GM23338 (cell line): ENCODE results near the gene AFF3. TPM values are rescaled to one million over a fixed set of nuclear protein-coding genes. Genes with fewer than 3 reads are reported as not detected.

Experiments used
- ATAC-seq: fragments of 200-7000 bp; cut with Tn5 transposase; 3 replicates; pipeline ENCODE4 v1.9.1; 2020
- DNase-seq: peaks from one replicate; pipeline ENCODE4 v3.0.0-alpha.2; 2015; ENCODE audit warnings: low spot score
- H2AFZ ChIP-seq: fragments of 200-600 bp; sonication (generic); 2 replicates; pipeline ENCODE4 v1.8.0; 2016; ENCODE audit warnings: antibody characterized with exemption, mild to moderate bottlenecking, moderate library complexity
- H3F3A ChIP-seq: fragments of 200-600 bp; sonication (generic); replicated peaks from 2 replicates; pipeline ENCODE4 v1.8.0; 2017; ENCODE audit warnings: antibody characterized with exemption, mixed run types, low read depth
- H3K27ac ChIP-seq: fragments of 200-600 bp; sonication (generic); 2 replicates; pipeline ENCODE4 v1.6.1; 2016; ENCODE audit warnings: low read depth
- H3K27me3 ChIP-seq: fragments of 200-600 bp; sonication (generic); 2 replicates; pipeline ENCODE4 v1.8.0; 2016; ENCODE audit warnings: mild to moderate bottlenecking, mixed run types, moderate library complexity; ENCODE audit not compliant: insufficient read depth
- H3K36me3 ChIP-seq: fragments of 200-600 bp; sonication (generic); 2 replicates; pipeline ENCODE4 v1.8.0; 2016; ENCODE audit warnings: mild to moderate bottlenecking; ENCODE audit not compliant: insufficient read depth
- H3K4me1 ChIP-seq: fragments of 200-600 bp; sonication (generic); 2 replicates; pipeline ENCODE4 v1.8.0; 2016; ENCODE audit warnings: mild to moderate bottlenecking, moderate library complexity; ENCODE audit not compliant: insufficient read depth
- H3K4me2 ChIP-seq: fragments of 200-600 bp; sonication (generic); 2 replicates; pipeline ENCODE4 v1.7.1; 2017; ENCODE audit warnings: mixed run types
- H3K4me3 ChIP-seq: fragments of 200-600 bp; sonication (generic); 2 replicates; pipeline ENCODE4 v1.6.1; 2016; ENCODE audit warnings: mixed run types
- H3K79me2 ChIP-seq: fragments of 200-600 bp; sonication (generic); replicated peaks from 2 replicates; pipeline ENCODE4 v1.8.0; 2017; ENCODE audit warnings: mild to moderate bottlenecking; ENCODE audit not compliant: insufficient read depth
- H3K9me2 ChIP-seq: fragments of 200-600 bp; sonication (generic); 2 replicates; pipeline ENCODE4 v1.8.0; 2017; ENCODE audit not compliant: insufficient read depth
- H4K20me1 ChIP-seq: fragments of 200-600 bp; sonication (generic); replicated peaks from 2 replicates; pipeline ENCODE4 v1.8.0; 2017; ENCODE audit warnings: mild to moderate bottlenecking; ENCODE audit not compliant: insufficient read depth
- H3K27ac Mint-ChIP-seq: 2 replicates; pipeline ENCODE4 v1.8.0; 2020; ENCODE audit warnings: inconsistent platforms, mild to moderate bottlenecking, moderate library complexity, mixed read lengths
- H3K27me3 Mint-ChIP-seq: 3 replicates; pipeline ENCODE4 v1.8.0; 2022; ENCODE audit warnings: low read depth, mild to moderate bottlenecking, moderate library complexity, mixed read lengths, inconsistent platforms; ENCODE audit not compliant: insufficient read depth, poor library complexity
- H3K36me3 Mint-ChIP-seq: 3 replicates; pipeline ENCODE4 v1.8.0; 2021; ENCODE audit warnings: low read depth, mild to moderate bottlenecking, inconsistent platforms, moderate library complexity, mixed read lengths
- H3K4me1 Mint-ChIP-seq: 3 replicates; pipeline ENCODE4 v1.8.0; 2020; ENCODE audit warnings: mild to moderate bottlenecking, inconsistent platforms, mixed read lengths
- H3K4me3 Mint-ChIP-seq: 3 replicates; pipeline ENCODE4 v1.8.0; 2021; ENCODE audit warnings: moderate library complexity, mild to moderate bottlenecking, inconsistent platforms, mixed read lengths
- H3K9me3 Mint-ChIP-seq: 3 replicates; pipeline ENCODE4 v1.8.0; 2020; ENCODE audit warnings: moderate library complexity, mild to moderate bottlenecking, inconsistent platforms, mixed read lengths
- CREB1 ChIP-seq: fragments of 250-450 bp; sonication (Bioruptor Pico); IDR thresholded peaks from 2 replicates; pipeline ENCODE4 v1.5.0; 2020; ENCODE audit warnings: low read depth, mild to moderate bottlenecking, moderate library complexity
- EZH2 ChIP-seq: fragments of 200-600 bp; sonication (generic); IDR thresholded peaks from one replicate; pipeline ENCODE4 v1.8.0; 2017; ENCODE audit warnings: antibody characterized with exemption, mild to moderate bottlenecking, low read depth; ENCODE audit not compliant: unreplicated experiment
- JUNB ChIP-seq: IDR thresholded peaks from one replicate; pipeline ENCODE4 v1.6.1; 2016; ENCODE audit warnings: antibody characterized with exemption; ENCODE audit not compliant: unreplicated experiment
- NANOG ChIP-seq: IDR thresholded peaks from 2 replicates; pipeline ENCODE4 v1.6.1; 2016; ENCODE audit warnings: antibody characterized with exemption, borderline replicate concordance
- POLR2AphosphoS5 ChIP-seq: IDR thresholded peaks from 2 replicates; pipeline ENCODE4 v1.6.1; 2016; ENCODE audit warnings: antibody characterized with exemption, low read depth
- ZNF331 ChIP-seq: fragments of 250-450 bp; sonication (Bioruptor Pico); IDR thresholded peaks from 2 replicates; pipeline ENCODE4 v1.5.0; 2020; ENCODE audit warnings: low read depth, mild to moderate bottlenecking, moderate library complexity
- polyA plus RNA-seq: library from polyadenylated mRNA; unstranded; fragments of >200 nt; fragmentation: Nextera tagmentation; extraction: Ambion mirVana; gene quantifications from 2 replicates; pipeline ENCODE4 v1.2.1, GENCODE V29; 2016
- total RNA-seq: library from RNA; depleted of rRNA; stranded (reverse); fragments of >200 nt; shearing (Covaris generic); gene quantifications from 2 replicates; pipeline ENCODE4 v1.2.3, GENCODE V29; 2014
- TF ChIP-seq, protein P1 (sequence below): fragments of 250-450 bp; sonication (Bioruptor Pico); IDR thresholded peaks from 2 replicates; pipeline ENCODE4 v1.5.0; 2020; ENCODE audit warnings: mild to moderate bottlenecking, moderate library complexity
- TF ChIP-seq, protein P2 (sequence below), 2 experiments: fragments of 200-600 bp in 1 of 2; sonication (generic) in 1 of 2; conservative IDR thresholded peaks; 2 replicates each; pipeline versions ENCODE4 v1.5.1 to v1.6.1; 2016 to 2017; ENCODE audit warnings: antibody characterized with exemption in 2 of 2, low read depth in 2 of 2, mild to moderate bottlenecking in 2 of 2, moderate library complexity in 1 of 2

AFF3 gene
- total and polyA plus RNA-seq, 2 experiments from 2014 or later = 0.73 to 1.4 TPM

DNA sequence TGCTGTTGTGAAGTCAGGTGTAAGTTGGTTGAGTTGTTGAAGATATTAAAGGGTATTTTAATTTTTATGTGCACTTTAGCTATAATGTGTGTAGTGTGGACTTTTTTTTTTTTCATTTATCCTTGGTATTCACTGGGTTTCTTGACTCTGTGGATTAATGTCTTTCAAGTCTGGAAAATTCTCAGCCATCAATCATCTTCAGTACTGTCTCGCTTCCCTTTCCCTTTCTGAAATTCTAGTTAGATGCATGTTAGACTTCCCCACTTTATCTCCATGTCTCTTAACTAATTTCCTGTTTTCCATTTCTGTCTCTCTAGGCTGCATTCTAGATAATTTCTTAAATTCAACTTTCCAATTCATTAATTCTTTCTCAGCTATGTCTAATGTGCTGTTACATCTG lies 404.9 kb downstream of the AFF3 start:
- no peak for DNase-seq
- Histone ChIP-seq H3K27me3 (no peaks in the 10 kb centered on the region), H2AFZ (no peak overlapping the region), H3K4me1 (no peaks in the 10 kb centered on the region), H3K4me2 (no peak overlapping the region), H3K27ac (no peak overlapping the region), H3K9me2 (no peaks in the 10 kb centered on the region), H3K79me2 (no peaks in the 10 kb centered on the region), H3F3A (no peaks in the 10 kb centered on the region), H3K36me3 (no peaks in the 10 kb centered on the region), H4K20me1 (no peaks in the 10 kb centered on the region), H3K4me3 (no peak overlapping the region)
- peaks cover 2% of the 10 kb centered on the region; the same call in 2 of the 3 replicates for H3K4me1 Mint-ChIP-seq
- H3K4me3 Mint-ChIP-seq = no peak overlapping the region
- no peaks in the 10 kb centered on the region for H3K9me3 Mint-ChIP-seq
- H3K27ac Mint-ChIP-seq = no peak overlapping the region
- ATAC-seq = no peak
- H3K27me3 Mint-ChIP-seq = peaks cover 4% of the 10 kb centered on the region
- H3K36me3 Mint-ChIP-seq = no peaks in the 10 kb centered on the region
- TF ChIP-seq JUNB (no peak), NANOG (no peak)
- TF ChIP-seq, protein P1, sequence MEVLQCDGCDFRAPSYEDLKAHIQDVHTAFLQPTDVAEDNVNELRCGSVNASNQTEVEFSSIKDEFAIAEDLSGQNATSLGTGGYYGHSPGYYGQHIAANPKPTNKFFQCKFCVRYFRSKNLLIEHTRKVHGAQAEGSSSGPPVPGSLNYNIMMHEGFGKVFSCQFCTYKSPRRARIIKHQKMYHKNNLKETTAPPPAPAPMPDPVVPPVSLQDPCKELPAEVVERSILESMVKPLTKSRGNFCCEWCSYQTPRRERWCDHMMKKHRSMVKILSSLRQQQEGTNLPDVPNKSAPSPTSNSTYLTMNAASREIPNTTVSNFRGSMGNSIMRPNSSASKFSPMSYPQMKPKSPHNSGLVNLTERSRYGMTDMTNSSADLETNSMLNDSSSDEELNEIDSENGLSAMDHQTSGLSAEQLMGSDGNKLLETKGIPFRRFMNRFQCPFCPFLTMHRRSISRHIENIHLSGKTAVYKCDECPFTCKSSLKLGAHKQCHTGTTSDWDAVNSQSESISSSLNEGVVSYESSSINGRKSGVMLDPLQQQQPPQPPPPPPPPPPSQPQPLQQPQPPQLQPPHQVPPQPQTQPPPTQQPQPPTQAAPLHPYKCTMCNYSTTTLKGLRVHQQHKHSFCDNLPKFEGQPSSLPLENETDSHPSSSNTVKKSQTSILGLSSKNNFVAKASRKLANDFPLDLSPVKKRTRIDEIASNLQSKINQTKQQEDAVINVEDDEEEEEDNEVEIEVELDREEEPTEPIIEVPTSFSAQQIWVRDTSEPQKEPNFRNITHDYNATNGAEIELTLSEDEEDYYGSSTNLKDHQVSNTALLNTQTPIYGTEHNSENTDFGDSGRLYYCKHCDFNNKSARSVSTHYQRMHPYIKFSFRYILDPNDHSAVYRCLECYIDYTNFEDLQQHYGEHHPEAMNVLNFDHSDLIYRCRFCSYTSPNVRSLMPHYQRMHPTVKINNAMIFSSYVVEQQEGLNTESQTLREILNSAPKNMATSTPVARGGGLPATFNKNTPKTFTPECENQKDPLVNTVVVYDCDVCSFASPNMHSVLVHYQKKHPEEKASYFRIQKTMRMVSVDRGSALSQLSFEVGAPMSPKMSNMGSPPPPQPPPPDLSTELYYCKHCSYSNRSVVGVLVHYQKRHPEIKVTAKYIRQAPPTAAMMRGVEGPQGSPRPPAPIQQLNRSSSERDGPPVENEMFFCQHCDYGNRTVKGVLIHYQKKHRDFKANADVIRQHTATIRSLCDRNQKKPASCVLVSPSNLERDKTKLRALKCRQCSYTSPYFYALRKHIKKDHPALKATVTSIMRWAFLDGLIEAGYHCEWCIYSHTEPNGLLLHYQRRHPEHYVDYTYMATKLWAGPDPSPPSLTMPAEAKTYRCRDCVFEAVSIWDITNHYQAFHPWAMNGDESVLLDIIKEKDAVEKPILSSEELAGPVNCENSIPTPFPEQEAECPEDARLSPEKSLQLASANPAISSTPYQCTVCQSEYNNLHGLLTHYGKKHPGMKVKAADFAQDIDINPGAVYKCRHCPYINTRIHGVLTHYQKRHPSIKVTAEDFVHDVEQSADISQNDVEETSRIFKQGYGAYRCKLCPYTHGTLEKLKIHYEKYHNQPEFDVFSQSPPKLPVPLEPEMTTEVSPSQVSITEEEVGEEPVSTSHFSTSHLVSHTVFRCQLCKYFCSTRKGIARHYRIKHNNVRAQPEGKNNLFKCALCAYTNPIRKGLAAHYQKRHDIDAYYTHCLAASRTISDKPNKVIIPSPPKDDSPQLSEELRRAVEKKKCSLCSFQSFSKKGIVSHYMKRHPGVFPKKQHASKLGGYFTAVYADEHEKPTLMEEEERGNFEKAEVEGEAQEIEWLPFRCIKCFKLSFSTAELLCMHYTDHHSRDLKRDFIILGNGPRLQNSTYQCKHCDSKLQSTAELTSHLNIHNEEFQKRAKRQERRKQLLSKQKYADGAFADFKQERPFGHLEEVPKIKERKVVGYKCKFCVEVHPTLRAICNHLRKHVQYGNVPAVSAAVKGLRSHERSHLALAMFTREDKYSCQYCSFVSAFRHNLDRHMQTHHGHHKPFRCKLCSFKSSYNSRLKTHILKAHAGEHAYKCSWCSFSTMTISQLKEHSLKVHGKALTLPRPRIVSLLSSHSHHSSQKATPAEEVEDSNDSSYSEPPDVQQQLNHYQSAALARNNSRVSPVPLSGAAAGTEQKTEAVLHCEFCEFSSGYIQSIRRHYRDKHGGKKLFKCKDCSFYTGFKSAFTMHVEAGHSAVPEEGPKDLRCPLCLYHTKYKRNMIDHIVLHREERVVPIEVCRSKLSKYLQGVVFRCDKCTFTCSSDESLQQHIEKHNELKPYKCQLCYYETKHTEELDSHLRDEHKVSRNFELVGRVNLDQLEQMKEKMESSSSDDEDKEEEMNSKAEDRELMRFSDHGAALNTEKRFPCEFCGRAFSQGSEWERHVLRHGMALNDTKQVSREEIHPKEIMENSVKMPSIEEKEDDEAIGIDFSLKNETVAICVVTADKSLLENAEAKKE (CRISPR knock-in tag) = no peak

DNA sequence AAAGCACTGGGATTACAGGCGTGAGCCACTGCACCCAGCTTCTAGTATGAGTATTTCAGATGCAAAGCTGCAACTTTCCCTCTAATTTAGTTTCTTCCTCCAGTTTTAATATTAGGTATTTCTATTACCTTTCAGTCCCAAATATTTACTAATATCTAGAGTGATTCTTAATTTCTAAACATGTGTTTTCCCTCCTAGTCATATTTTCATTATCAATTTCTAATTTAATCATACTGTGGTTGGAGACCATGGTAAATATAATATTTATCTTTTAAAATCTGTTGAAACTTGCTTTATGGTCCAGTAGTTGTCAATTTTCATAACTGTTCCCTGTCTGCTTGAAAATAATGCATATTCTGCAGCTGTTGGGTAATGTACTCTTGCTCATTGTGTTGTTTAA lies 406.6 kb downstream of the AFF3 start:
- no peak overlapping the region for H3K4me2 ChIP-seq
- H2AFZ ChIP-seq = no peak overlapping the region
- H3K36me3 ChIP-seq = no peaks in the 10 kb centered on the region
- TF ChIP-seq, protein P2, sequence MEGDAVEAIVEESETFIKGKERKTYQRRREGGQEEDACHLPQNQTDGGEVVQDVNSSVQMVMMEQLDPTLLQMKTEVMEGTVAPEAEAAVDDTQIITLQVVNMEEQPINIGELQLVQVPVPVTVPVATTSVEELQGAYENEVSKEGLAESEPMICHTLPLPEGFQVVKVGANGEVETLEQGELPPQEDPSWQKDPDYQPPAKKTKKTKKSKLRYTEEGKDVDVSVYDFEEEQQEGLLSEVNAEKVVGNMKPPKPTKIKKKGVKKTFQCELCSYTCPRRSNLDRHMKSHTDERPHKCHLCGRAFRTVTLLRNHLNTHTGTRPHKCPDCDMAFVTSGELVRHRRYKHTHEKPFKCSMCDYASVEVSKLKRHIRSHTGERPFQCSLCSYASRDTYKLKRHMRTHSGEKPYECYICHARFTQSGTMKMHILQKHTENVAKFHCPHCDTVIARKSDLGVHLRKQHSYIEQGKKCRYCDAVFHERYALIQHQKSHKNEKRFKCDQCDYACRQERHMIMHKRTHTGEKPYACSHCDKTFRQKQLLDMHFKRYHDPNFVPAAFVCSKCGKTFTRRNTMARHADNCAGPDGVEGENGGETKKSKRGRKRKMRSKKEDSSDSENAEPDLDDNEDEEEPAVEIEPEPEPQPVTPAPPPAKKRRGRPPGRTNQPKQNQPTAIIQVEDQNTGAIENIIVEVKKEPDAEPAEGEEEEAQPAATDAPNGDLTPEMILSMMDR (conservative IDR thresholded peaks at IDR 0.05; ENCODE audit: low read depth in 2 of 2) = no peak
- TF ChIP-seq CREB1 (CRISPR knock-in tag) (no peak), ZNF331 (CRISPR knock-in tag) (no peak), NANOG (no peak), EZH2 (no peak), POLR2AphosphoS5 (no peak)

More for the DNA sequence above, 406.6 kb downstream of the AFF3 start:
- H3K4me3 ChIP-seq = no peak overlapping the region
- H3K27me3 Mint-ChIP-seq = peaks cover 4% of the 10 kb centered on the region
- H3K4me1 ChIP-seq = no peaks in the 10 kb centered on the region
- no peaks in the 10 kb centered on the region for H4K20me1 ChIP-seq
- no peaks in the 10 kb centered on the region for H3K36me3 Mint-ChIP-seq
- H3K27ac Mint-ChIP-seq = no peak overlapping the region
- ATAC-seq (no peak), DNase-seq (no peak)
- H3K9me2 ChIP-seq = no peaks in the 10 kb centered on the region
- no peaks in the 10 kb centered on the region for H3K27me3 ChIP-seq
- H3K79me2 ChIP-seq = no peaks in the 10 kb centered on the region
- H3F3A ChIP-seq = no peaks in the 10 kb centered on the region
- no peak overlapping the region for H3K27ac ChIP-seq
- H3K4me1 Mint-ChIP-seq = peaks cover 2% of the 10 kb centered on the region; the same call in 2 of the 3 replicates
- no peak overlapping the region for H3K4me3 Mint-ChIP-seq
- H3K9me3 Mint-ChIP-seq = no peaks in the 10 kb centered on the region
